Medulla oblongata (tissue), 1 donor: ENCODE data around the gene ATP2B2.
"Not testable (repeated sequence)": the region's sequence is repeated elsewhere in the genome, so short reads cannot be mapped to it uniquely, and the experiment has no call there.

Experiments
- DNase-seq: peaks from one replicate; pipeline ENCODE4 v3.0.0-alpha.2; 2015; ENCODE audit errors: extremely low spot score

Gene ATP2B2

GRCh38 chr3:10303105-10303504, 202.3 kb downstream of the ATP2B2 start:
- DNase-seq, result no peak

GRCh38 chr3:10300087-10300486, 205.3 kb downstream of the ATP2B2 start:
- DNase-seq, result no peak

GRCh38 chr3:10299679-10300078, 205.7 kb downstream of the ATP2B2 start:
- no peak for DNase-seq

- no peak for DNase-seq
Measured at GRCh38 chr3:10299175-10299574, 206.2 kb downstream of the ATP2B2 start.

- DNase-seq, result not testable (repeated sequence)
Measured at GRCh38 chr3:10298064-10298463, 207.3 kb downstream of the ATP2B2 start.

GRCh38 chr3:10294030-10294586, 211.3 kb downstream of the ATP2B2 start:
- DNase-seq, result no peak

GRCh38 chr3:10292505-10293419, 212.6 kb downstream of the ATP2B2 start, which contains the start of gene GHRL:
TSS of gene GHRL (minus strand) at chr3:10292947. CDS start at chr3:10290180, 2,767 bp downstream.
- DNase-seq, result peak; percentile 33

- no peak for DNase-seq
Measured at GRCh38 chr3:10291641-10292040, 213.7 kb downstream of the ATP2B2 start.

- DNase-seq, result no peak
Measured at GRCh38 chr3:10290481-10291176, 214.8 kb downstream of the ATP2B2 start.

- no peak for DNase-seq
Measured at GRCh38 chr3:10289787-10290355, 215.5 kb downstream of the ATP2B2 start.

GRCh38 chr3:10289077-10289476, 216.3 kb downstream of the ATP2B2 start:
- no peak for DNase-seq

- DNase-seq, result no peak
Measured at GRCh38 chr3:10288575-10288960, 216.8 kb downstream of the ATP2B2 start.

GRCh38 chr3:10287936-10288574, 217.3 kb downstream of the ATP2B2 start:
- no peak for DNase-seq

- DNase-seq, result peak; percentile 75
Measured at GRCh38 chr3:10286596-10287295, 218.6 kb downstream of the ATP2B2 start.

- DNase-seq, result no peak
Measured at GRCh38 chr3:10286133-10286524, 219.3 kb downstream of the ATP2B2 start.

- no peak for DNase-seq
Measured at GRCh38 chr3:10285272-10286132, 219.9 kb downstream of the ATP2B2 start.

GRCh38 chr3:10284496-10284895, 220.9 kb downstream of the ATP2B2 start:
- no peak for DNase-seq

- DNase-seq, result no peak
Measured at GRCh38 chr3:10283638-10284037, 221.7 kb downstream of the ATP2B2 start.

GRCh38 chr3:10281951-10282350, 223.4 kb downstream of the ATP2B2 start:
- no peak for DNase-seq

GRCh38 chr3:10280571-10280970, 224.8 kb downstream of the ATP2B2 start:
- no peak for DNase-seq
